HL-60 (cell line): ENCODE results near the gene RNF187.

Experiments
- DNase-seq, 2 experiments: peaks; one replicate each; pipeline ENCODE4 v3.0.0-alpha.2; 2010 to 2020; ENCODE audit warnings: low read depth in 1 of 2, low spot score in 1 of 2
- H3K27ac ChIP-seq: fragments of 250-450 bp; sonication (Bioruptor Pico); replicated peaks from 2 replicates; pipeline ENCODE4 v1.5.1; 2020; ENCODE audit warnings: mild to moderate bottlenecking, moderate library complexity
- H3K27me3 ChIP-seq: fragments of 250-450 bp; sonication (Bioruptor Pico); 2 replicates; pipeline ENCODE4 v1.5.1; 2021; ENCODE audit warnings: mild to moderate bottlenecking, moderate library complexity; ENCODE audit not compliant: insufficient read depth, poor library complexity, severe bottlenecking
- H3K4me3 ChIP-seq: replicated peaks from 2 replicates; pipeline ENCODE4 v1.5.1; 2011; ENCODE audit warnings: mild to moderate bottlenecking, control low read depth, low read length; ENCODE audit not compliant: insufficient read depth
- GABPA ChIP-seq: IDR thresholded peaks from 2 replicates; pipeline ENCODE4 v1.6.1; 2012; ENCODE audit warnings: low read depth
- POLR2AphosphoS5 ChIP-seq: IDR thresholded peaks from 2 replicates; pipeline ENCODE4 v1.6.1; 2012; ENCODE audit warnings: low read depth
- SPI1 ChIP-seq: IDR thresholded peaks from 2 replicates; pipeline ENCODE4 v1.6.1; 2012; ENCODE audit warnings: low read depth, mild to moderate bottlenecking, borderline replicate concordance
- TF ChIP-seq, protein P1 (sequence below): IDR thresholded peaks from 2 replicates; pipeline ENCODE4 v1.6.1; 2012; ENCODE audit warnings: low read depth; ENCODE audit not compliant: insufficient replicate concordance
- TF ChIP-seq, protein P2 (sequence below): IDR thresholded peaks from one replicate; pipeline ENCODE4 v1.5.1; 2011; ENCODE audit warnings: low read length, control low read depth, inconsistent platforms; ENCODE audit not compliant: insufficient read depth

Gene RNF187

DNA sequence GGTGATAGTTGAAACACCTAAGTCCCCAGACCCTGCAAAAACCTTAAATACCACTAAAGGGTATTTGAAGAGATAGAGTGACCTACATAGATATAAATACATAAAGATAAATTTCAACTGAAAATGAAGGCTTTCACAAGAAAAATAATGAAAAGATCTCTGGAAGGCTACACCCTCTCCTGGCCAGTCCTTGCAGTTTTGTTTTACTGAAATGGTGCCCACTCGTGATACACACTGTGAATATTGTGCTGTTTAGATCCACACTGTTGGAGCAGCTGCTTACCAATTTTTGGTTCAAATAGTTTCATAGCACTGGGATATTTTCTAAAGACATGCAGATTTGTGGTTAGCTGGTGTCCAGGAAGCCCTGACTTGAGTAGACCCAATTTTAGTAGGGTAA is 31.5 kb upstream of the RNF187 start:
- TF ChIP-seq, protein P1, sequence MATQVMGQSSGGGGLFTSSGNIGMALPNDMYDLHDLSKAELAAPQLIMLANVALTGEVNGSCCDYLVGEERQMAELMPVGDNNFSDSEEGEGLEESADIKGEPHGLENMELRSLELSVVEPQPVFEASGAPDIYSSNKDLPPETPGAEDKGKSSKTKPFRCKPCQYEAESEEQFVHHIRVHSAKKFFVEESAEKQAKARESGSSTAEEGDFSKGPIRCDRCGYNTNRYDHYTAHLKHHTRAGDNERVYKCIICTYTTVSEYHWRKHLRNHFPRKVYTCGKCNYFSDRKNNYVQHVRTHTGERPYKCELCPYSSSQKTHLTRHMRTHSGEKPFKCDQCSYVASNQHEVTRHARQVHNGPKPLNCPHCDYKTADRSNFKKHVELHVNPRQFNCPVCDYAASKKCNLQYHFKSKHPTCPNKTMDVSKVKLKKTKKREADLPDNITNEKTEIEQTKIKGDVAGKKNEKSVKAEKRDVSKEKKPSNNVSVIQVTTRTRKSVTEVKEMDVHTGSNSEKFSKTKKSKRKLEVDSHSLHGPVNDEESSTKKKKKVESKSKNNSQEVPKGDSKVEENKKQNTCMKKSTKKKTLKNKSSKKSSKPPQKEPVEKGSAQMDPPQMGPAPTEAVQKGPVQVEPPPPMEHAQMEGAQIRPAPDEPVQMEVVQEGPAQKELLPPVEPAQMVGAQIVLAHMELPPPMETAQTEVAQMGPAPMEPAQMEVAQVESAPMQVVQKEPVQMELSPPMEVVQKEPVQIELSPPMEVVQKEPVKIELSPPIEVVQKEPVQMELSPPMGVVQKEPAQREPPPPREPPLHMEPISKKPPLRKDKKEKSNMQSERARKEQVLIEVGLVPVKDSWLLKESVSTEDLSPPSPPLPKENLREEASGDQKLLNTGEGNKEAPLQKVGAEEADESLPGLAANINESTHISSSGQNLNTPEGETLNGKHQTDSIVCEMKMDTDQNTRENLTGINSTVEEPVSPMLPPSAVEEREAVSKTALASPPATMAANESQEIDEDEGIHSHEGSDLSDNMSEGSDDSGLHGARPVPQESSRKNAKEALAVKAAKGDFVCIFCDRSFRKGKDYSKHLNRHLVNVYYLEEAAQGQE = no peak
- TF ChIP-seq GABPA = no peak
- H3K27ac ChIP-seq = no peak overlapping the region
- H3K27me3 ChIP-seq = peaks cover 17% of the 10 kb centered on the region
- no peak for DNase-seq
- H3K4me3 ChIP-seq = no peak overlapping the region

DNA sequence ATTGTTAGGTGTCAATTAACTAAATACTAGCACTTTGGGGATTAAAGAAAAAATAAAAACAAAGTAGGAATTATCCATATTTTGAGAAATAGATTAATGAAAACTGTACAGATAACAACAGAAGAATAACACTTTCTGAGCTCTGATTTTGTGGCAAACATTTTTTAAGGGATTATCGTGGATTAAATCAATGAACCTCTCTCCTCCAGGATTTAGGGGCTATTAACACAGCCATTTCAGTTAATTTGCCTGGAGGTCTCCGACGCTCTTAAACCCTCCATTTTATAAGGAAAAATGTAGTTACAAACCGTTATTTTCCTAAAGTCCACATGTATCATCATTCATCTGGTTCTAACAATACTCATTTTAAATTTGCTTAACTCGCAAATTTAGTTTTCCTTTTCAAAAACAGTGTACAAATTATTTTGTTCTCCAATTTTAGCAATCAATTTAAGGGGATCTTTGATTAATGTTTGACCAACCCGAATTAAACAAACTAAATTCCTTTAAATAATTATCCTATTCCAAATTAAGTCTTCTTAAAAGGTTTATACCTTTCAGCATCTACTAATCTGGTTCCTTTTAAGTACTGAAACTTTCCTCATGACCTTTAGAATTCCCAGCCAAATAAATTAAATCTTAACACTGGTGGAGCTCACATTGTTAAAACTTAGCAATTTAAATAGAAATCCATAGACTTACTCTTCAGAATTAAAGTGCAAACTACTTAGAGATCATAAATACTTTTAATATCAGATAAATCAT is 30.7 kb upstream of the RNF187 start:
- Histone ChIP-seq H3K27ac (no peak overlapping the region), H3K4me3 (peak overlapping the region; percentile 44), H3K27me3 (peaks cover 23% of the 10 kb centered on the region)
- no peak for DNase-seq
- no peak for TF ChIP-seq GABPA
- TF ChIP-seq SPI1 = no peak
- TF ChIP-seq, protein P2, sequence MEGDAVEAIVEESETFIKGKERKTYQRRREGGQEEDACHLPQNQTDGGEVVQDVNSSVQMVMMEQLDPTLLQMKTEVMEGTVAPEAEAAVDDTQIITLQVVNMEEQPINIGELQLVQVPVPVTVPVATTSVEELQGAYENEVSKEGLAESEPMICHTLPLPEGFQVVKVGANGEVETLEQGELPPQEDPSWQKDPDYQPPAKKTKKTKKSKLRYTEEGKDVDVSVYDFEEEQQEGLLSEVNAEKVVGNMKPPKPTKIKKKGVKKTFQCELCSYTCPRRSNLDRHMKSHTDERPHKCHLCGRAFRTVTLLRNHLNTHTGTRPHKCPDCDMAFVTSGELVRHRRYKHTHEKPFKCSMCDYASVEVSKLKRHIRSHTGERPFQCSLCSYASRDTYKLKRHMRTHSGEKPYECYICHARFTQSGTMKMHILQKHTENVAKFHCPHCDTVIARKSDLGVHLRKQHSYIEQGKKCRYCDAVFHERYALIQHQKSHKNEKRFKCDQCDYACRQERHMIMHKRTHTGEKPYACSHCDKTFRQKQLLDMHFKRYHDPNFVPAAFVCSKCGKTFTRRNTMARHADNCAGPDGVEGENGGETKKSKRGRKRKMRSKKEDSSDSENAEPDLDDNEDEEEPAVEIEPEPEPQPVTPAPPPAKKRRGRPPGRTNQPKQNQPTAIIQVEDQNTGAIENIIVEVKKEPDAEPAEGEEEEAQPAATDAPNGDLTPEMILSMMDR = no peak
- TF ChIP-seq, protein P1 = no peak
- no peak for TF ChIP-seq POLR2AphosphoS5

DNA sequence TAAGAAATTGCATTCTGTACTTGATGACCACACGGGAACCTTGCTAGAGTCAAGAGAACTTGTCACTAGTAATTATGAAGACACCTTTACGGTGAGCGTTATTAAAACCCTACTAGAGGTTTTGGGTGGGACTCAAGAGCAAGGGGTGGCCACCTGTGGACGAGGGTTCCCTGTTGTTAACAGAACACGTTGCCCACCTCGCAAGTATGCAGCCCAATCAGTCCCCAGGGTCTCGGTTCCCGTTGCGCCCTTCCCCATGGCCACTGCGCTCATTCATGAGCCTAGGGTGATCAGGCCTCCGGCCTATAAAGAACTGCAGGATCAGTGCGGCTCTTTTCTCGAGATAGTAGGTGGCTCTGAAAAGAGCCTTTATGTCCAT is 30.2 kb upstream of the RNF187 start:
- H3K27me3 ChIP-seq = peaks cover 28% of the 10 kb centered on the region
- DNase-seq = no peak

More for the DNA sequence above, 30.2 kb upstream of the RNF187 start:
- Histone ChIP-seq H3K4me3 (peak overlapping the region; percentile 44), H3K27ac (peak overlapping the region; percentile 62)
- TF ChIP-seq GABPA (no peak), SPI1 (no peak), POLR2AphosphoS5 (no peak)
- TF ChIP-seq, protein P1 = no peak
- TF ChIP-seq, protein P2 = no peak
